ENCODE data around the gene FUT1. TPM values are rescaled to one million over a fixed set of nuclear protein-coding genes. Genes with fewer than 3 reads are reported as not detected.

Gene FUT1
- polyA plus RNA-seq, 1 of the 3 experiments (the other 2 are of a cell fraction): 0.08 TPM

DNA sequence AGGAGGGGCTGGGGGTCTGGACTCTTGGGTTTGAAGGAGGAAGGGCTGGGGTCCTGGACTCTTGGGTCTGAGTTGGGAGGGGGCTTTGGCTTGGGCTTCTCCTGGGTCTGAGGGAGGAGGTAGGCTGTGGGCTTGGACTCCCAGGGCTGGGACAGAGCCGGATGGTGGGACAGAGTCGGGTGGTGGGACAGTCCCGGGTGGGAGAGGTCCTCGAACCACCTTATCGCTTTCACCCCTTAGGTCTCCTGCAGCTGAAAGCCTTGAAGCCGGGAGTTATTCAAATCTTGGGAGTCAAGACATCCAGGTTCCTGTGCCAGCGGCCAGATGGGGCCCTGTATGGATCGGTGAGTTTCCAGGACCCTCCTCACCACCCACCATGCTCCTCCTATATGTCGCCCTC is 4.2 kb upstream of the FUT1 start:
- no peaks in the 10 kb centered on the region for H4K20me1 ChIP-seq (ENCODE audit: insufficient read depth)
- H3K4me2 ChIP-seq: no peak overlapping the region
- H2AFZ ChIP-seq (ENCODE audit: low read depth): no peak overlapping the region
- H3K36me3 ChIP-seq (replicated peaks in 1 of 2; ENCODE audit: control insufficient read depth in 1 of 2, insufficient read depth in 2 of 2, low read length in 1 of 2): no peaks in the 10 kb centered on the region
- H3K27me3 ChIP-seq (ENCODE audit: insufficient read depth): peaks cover 6% of the 10 kb centered on the region; the same call in 1 of the 2 replicates
- POLR2A ChIA-PET: no interaction called here
- no peak overlapping the region for H3K4me3 ChIP-seq (ENCODE audit: low read depth in 2 of 2, low read length in 1 of 2)
- WGBS (ENCODE audit: low lambda C conversion rate): 56% methylated on average over 7 of the region's 9 CpGs
- H3K9me3 ChIP-seq: no peaks in the 10 kb centered on the region
- TF ChIP-seq MEF2A (IDR thresholded peaks at IDR 0.05; ENCODE audit: borderline replicate concordance, low read depth): no peak
- TF ChIP-seq, protein P1, sequence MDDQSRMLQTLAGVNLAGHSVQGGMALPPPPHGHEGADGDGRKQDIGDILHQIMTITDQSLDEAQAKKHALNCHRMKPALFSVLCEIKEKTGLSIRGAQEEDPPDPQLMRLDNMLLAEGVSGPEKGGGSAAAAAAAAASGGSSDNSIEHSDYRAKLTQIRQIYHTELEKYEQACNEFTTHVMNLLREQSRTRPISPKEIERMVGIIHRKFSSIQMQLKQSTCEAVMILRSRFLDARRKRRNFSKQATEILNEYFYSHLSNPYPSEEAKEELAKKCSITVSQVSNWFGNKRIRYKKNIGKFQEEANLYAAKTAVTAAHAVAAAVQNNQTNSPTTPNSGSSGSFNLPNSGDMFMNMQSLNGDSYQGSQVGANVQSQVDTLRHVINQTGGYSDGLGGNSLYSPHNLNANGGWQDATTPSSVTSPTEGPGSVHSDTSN (IDR thresholded peaks at IDR 0.05): no peak
- TF ChIP-seq EZH2phosphoT487 (IDR thresholded peaks at IDR 0.05; ENCODE audit: borderline replicate concordance, low read depth): no peak
- TF ChIP-seq RFX5 (IDR thresholded peaks at IDR 0.05; ENCODE audit: low read length): no peak
- no peak for TF ChIP-seq GABPA (IDR thresholded peaks at IDR 0.05; ENCODE audit: low read depth)
- no peak for TF ChIP-seq EP300 (IDR thresholded peaks at IDR 0.05; ENCODE audit: borderline replicate concordance in 1 of 2, low read depth in 1 of 2, low read length in 1 of 2)
- TF ChIP-seq RXRA (IDR thresholded peaks at IDR 0.05; ENCODE audit: borderline replicate concordance, low read depth): no peak
- TF ChIP-seq, protein P2, sequence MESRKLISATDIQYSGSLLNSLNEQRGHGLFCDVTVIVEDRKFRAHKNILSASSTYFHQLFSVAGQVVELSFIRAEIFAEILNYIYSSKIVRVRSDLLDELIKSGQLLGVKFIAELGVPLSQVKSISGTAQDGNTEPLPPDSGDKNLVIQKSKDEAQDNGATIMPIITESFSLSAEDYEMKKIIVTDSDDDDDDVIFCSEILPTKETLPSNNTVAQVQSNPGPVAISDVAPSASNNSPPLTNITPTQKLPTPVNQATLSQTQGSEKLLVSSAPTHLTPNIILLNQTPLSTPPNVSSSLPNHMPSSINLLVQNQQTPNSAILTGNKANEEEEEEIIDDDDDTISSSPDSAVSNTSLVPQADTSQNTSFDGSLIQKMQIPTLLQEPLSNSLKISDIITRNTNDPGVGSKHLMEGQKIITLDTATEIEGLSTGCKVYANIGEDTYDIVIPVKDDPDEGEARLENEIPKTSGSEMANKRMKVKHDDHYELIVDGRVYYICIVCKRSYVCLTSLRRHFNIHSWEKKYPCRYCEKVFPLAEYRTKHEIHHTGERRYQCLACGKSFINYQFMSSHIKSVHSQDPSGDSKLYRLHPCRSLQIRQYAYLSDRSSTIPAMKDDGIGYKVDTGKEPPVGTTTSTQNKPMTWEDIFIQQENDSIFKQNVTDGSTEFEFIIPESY (IDR thresholded peaks at IDR 0.05; ENCODE audit: borderline replicate concordance, low read depth): no peak
- no peaks in the 10 kb centered on the region for H3K9me2 ChIP-seq
- no peaks in the 10 kb centered on the region for H3K79me2 ChIP-seq (ENCODE audit: insufficient read depth)
- CTCF ChIA-PET: interaction anchor here (1.2 to 1.6 kb wide), 2 partner anchors 18 to 80 kb away, joined by 4 to 6 read pairs; partner anchors contain the start of gene HSD17B14
- no peak for DNase-seq
- H3F3A ChIP-seq (replicated peaks; ENCODE audit: insufficient read depth): no peaks in the 10 kb centered on the region
- no peak overlapping the region for H3K9ac ChIP-seq
- peaks cover 0 to 7% of the 10 kb centered on the region in 2 experiments; a peak in 1 of 4 replicates for H3K4me1 ChIP-seq (ENCODE audit: control insufficient read depth in 1 of 2, insufficient read depth in 2 of 2, low read depth in 1 of 2, low read length in 1 of 2)
- H3K27ac ChIP-seq (ENCODE audit: low read depth in 2 of 2, low read length in 1 of 2): no peak overlapping the region

DNA sequence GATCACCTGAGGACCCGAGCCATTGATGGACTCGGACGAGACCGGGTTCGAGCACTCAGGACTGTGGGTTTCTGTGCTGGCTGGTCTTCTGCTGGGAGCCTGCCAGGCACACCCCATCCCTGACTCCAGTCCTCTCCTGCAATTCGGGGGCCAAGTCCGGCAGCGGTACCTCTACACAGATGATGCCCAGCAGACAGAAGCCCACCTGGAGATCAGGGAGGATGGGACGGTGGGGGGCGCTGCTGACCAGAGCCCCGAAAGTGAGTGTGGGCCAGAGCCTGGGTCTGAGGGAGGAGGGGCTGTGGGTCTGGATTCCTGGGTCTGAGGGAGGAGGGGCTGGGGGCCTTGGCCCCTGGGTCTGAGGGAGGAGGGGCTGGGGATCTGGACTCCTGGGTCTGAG is 3.8 kb upstream of the FUT1 start:
- H3K79me2 ChIP-seq (ENCODE audit: insufficient read depth): no peaks in the 10 kb centered on the region
- no peaks in the 10 kb centered on the region for H3F3A ChIP-seq (replicated peaks; ENCODE audit: insufficient read depth)
- no peak overlapping the region for H2AFZ ChIP-seq (ENCODE audit: low read depth)
- no peak overlapping the region for H3K4me3 ChIP-seq (ENCODE audit: low read depth in 2 of 2, low read length in 1 of 2)
- peaks cover 6% of the 10 kb centered on the region; the same call in 1 of the 2 replicates for H3K27me3 ChIP-seq (ENCODE audit: insufficient read depth)
- H3K9me3 ChIP-seq: no peaks in the 10 kb centered on the region
- no peak overlapping the region for H3K27ac ChIP-seq (ENCODE audit: low read depth in 2 of 2, low read length in 1 of 2)
- ChIA-PET POLR2A (no interaction called here), CTCF (interaction anchor here (1.2 to 1.6 kb wide), 2 partner anchors 17 to 81 kb away, joined by 4 to 6 read pairs; partner anchors contain the start of gene HSD17B14)
- H3K9ac ChIP-seq: no peak overlapping the region
- peaks cover 0 to 7% of the 10 kb centered on the region in 2 experiments; a peak in 1 of 4 replicates for H3K4me1 ChIP-seq (ENCODE audit: control insufficient read depth in 1 of 2, insufficient read depth in 2 of 2, low read depth in 1 of 2, low read length in 1 of 2)
- no peaks in the 10 kb centered on the region for H3K9me2 ChIP-seq
- WGBS (ENCODE audit: low lambda C conversion rate): 83% methylated on average over 5 of the region's 11 CpGs
- H3K4me2 ChIP-seq: no peak overlapping the region
- H4K20me1 ChIP-seq (ENCODE audit: insufficient read depth): no peaks in the 10 kb centered on the region
- DNase-seq: no peak
- no peaks in the 10 kb centered on the region for H3K36me3 ChIP-seq (replicated peaks in 1 of 2; ENCODE audit: control insufficient read depth in 1 of 2, insufficient read depth in 2 of 2, low read length in 1 of 2)
- no peak for TF ChIP-seq ELF1 (IDR thresholded peaks at IDR 0.05)
- TF ChIP-seq FOXM1 (IDR thresholded peaks at IDR 0.05; ENCODE audit: low read depth): no peak
- no peak for TF ChIP-seq EZH2phosphoT487 (IDR thresholded peaks at IDR 0.05; ENCODE audit: borderline replicate concordance, low read depth)
- TF ChIP-seq, protein P3, sequence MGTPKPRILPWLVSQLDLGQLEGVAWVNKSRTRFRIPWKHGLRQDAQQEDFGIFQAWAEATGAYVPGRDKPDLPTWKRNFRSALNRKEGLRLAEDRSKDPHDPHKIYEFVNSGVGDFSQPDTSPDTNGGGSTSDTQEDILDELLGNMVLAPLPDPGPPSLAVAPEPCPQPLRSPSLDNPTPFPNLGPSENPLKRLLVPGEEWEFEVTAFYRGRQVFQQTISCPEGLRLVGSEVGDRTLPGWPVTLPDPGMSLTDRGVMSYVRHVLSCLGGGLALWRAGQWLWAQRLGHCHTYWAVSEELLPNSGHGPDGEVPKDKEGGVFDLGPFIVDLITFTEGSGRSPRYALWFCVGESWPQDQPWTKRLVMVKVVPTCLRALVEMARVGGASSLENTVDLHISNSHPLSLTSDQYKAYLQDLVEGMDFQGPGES (IDR thresholded peaks at IDR 0.05; ENCODE audit: low read depth, low read length): no peak
- TF ChIP-seq MXI1 (IDR thresholded peaks at IDR 0.05; ENCODE audit: low read depth, low read length): no peak
- TF ChIP-seq GABPA (IDR thresholded peaks at IDR 0.05; ENCODE audit: low read depth): no peak
- TF ChIP-seq, protein P4, sequence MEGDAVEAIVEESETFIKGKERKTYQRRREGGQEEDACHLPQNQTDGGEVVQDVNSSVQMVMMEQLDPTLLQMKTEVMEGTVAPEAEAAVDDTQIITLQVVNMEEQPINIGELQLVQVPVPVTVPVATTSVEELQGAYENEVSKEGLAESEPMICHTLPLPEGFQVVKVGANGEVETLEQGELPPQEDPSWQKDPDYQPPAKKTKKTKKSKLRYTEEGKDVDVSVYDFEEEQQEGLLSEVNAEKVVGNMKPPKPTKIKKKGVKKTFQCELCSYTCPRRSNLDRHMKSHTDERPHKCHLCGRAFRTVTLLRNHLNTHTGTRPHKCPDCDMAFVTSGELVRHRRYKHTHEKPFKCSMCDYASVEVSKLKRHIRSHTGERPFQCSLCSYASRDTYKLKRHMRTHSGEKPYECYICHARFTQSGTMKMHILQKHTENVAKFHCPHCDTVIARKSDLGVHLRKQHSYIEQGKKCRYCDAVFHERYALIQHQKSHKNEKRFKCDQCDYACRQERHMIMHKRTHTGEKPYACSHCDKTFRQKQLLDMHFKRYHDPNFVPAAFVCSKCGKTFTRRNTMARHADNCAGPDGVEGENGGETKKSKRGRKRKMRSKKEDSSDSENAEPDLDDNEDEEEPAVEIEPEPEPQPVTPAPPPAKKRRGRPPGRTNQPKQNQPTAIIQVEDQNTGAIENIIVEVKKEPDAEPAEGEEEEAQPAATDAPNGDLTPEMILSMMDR (IDR thresholded peaks at IDR 0.05): no peak
- no peak for TF ChIP-seq TEAD4 (IDR thresholded peaks at IDR 0.05; ENCODE audit: borderline replicate concordance, insufficient read depth)
- TF ChIP-seq, protein P5, sequence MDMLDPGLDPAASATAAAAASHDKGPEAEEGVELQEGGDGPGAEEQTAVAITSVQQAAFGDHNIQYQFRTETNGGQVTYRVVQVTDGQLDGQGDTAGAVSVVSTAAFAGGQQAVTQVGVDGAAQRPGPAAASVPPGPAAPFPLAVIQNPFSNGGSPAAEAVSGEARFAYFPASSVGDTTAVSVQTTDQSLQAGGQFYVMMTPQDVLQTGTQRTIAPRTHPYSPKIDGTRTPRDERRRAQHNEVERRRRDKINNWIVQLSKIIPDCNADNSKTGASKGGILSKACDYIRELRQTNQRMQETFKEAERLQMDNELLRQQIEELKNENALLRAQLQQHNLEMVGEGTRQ (IDR thresholded peaks at IDR 0.05; ENCODE audit: borderline replicate concordance, low read depth, low read length): no peak
- TF ChIP-seq, protein P6, sequence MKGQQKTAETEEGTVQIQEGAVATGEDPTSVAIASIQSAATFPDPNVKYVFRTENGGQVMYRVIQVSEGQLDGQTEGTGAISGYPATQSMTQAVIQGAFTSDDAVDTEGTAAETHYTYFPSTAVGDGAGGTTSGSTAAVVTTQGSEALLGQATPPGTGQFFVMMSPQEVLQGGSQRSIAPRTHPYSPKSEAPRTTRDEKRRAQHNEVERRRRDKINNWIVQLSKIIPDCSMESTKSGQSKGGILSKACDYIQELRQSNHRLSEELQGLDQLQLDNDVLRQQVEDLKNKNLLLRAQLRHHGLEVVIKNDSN (IDR thresholded peaks at IDR 0.05; ENCODE audit: borderline replicate concordance, low read depth): no peak
- no peak for TF ChIP-seq EP300 (IDR thresholded peaks at IDR 0.05; ENCODE audit: borderline replicate concordance in 1 of 2, low read depth in 1 of 2, low read length in 1 of 2)
- no peak for TF ChIP-seq FOSL2 (IDR thresholded peaks at IDR 0.05; ENCODE audit: borderline replicate concordance, low read depth)
- TF ChIP-seq SIN3A (IDR thresholded peaks at IDR 0.05; ENCODE audit: borderline replicate concordance, low read depth, low read length): no peak
- TF ChIP-seq JUND (IDR thresholded peaks at IDR 0.05): no peak
- TF ChIP-seq FOXJ3 (CRISPR knock-in tag; IDR thresholded peaks at IDR 0.05): no peak
